ENCODE measurements around the gene CNTNAP4.
A peak's percentile ranks its signal among the peaks of the same experiment; 100 is the strongest.

CNTNAP4 gene

GRCh38 chr16:76276745-76277438 is at the start of gene CNTNAP4:
Gene CNTNAP4, plus strand, starts transcription at chr16:76277401. Its CDS starts 262 bp downstream, at chr16:76277663.
- DNase-seq (ENCODE audit: low spot score): peak; percentile 20

GRCh38 chr16:76228546-76229146 is 48.6 kb upstream of the CNTNAP4 start:
- no peak for DNase-seq (ENCODE audit: low spot score)

- no peak for DNase-seq (ENCODE audit: low spot score)
Observed at GRCh38 chr16:76232704-76233103, 44.5 kb upstream of the CNTNAP4 start.

- DNase-seq (ENCODE audit: low spot score): no peak
Observed at GRCh38 chr16:76235025-76235424, 42.2 kb upstream of the CNTNAP4 start.

- no peak for DNase-seq (ENCODE audit: low spot score)
Observed at GRCh38 chr16:76235426-76235825, 41.8 kb upstream of the CNTNAP4 start.

- no peak for DNase-seq (ENCODE audit: low spot score)
Observed at GRCh38 chr16:76237471-76237870, 39.7 kb upstream of the CNTNAP4 start.

- no peak for DNase-seq (ENCODE audit: low spot score)
Observed at GRCh38 chr16:76241755-76242154, 35.4 kb upstream of the CNTNAP4 start.

- DNase-seq (ENCODE audit: low spot score): no peak
Observed at GRCh38 chr16:76243620-76244019, 33.6 kb upstream of the CNTNAP4 start.

- DNase-seq (ENCODE audit: low spot score): no peak
Observed at GRCh38 chr16:76246587-76246986, 30.6 kb upstream of the CNTNAP4 start.

- DNase-seq (ENCODE audit: low spot score): peak; percentile 62
Observed at GRCh38 chr16:76265434-76266045, 11.7 kb upstream of the CNTNAP4 start.

- no peak for DNase-seq (ENCODE audit: low spot score)
Observed at GRCh38 chr16:76268824-76269223, 8.4 kb upstream of the CNTNAP4 start.

GRCh38 chr16:76277460-76278030 is 344 bp downstream of the CNTNAP4 start:
- DNase-seq (ENCODE audit: low spot score): no peak

GRCh38 chr16:76278086-76278485 is 885 bp downstream of the CNTNAP4 start:
- DNase-seq (ENCODE audit: low spot score): no peak

GRCh38 chr16:76278980-76279379 is 1.8 kb downstream of the CNTNAP4 start:
- DNase-seq (ENCODE audit: low spot score): peak; percentile 37

- no peak for DNase-seq (ENCODE audit: low spot score)
Observed at GRCh38 chr16:76280421-76281215, 3.4 kb downstream of the CNTNAP4 start.

- no peak for DNase-seq (ENCODE audit: low spot score)
Observed at GRCh38 chr16:76287466-76287865, 10.3 kb downstream of the CNTNAP4 start.

- DNase-seq (ENCODE audit: low spot score): no peak
Observed at GRCh38 chr16:76292218-76292617, 15.0 kb downstream of the CNTNAP4 start.

- DNase-seq (ENCODE audit: low spot score): no peak
Observed at GRCh38 chr16:76293980-76294379, 16.8 kb downstream of the CNTNAP4 start.

GRCh38 chr16:76294396-76295214 is 17.4 kb downstream of the CNTNAP4 start:
- no peak for DNase-seq (ENCODE audit: low spot score)

- DNase-seq (ENCODE audit: low spot score): no peak
Observed at GRCh38 chr16:76297941-76298340, 20.7 kb downstream of the CNTNAP4 start.

- no peak for DNase-seq (ENCODE audit: low spot score)
Observed at GRCh38 chr16:76303637-76304314, 26.6 kb downstream of the CNTNAP4 start.

Data from D341Med (cell line).